KBM-7 (cell line): ENCODE measurements around the gene SENP8.
"Not testable (repeated sequence)": the region's sequence is repeated elsewhere in the genome, so short reads cannot be mapped to it uniquely, and the experiment has no call there.

Source experiments
- DNase-seq: peaks from one replicate; pipeline ENCODE4 v3.0.0-alpha.2; 2015
- in situ Hi-C: fragments of 300-500 bp; cut with MboI; formaldehyde crosslinking; loops from 2 replicates; pipeline ENCODE4 v1.14.3; 2020; ENCODE audit warnings: low sequenced_read_pairs, low pct_unique_long_range_greater_than_20kb, mixed read lengths

The SENP8 gene

GRCh38 chr15:72118017-72118978, at the start of gene SENP8, which contains the start of gene MYO9A:
TSS of gene SENP8 (plus strand) at chr15:72118403. CDS start at chr15:72139624, 21,221 bp downstream.
TSS of gene MYO9A (minus strand) at chr15:72118150. CDS start at chr15:72046563, 71,587 bp downstream.
- in situ Hi-C loops, result no loop called here
- DNase-seq, result peak; percentile 100

DNA sequence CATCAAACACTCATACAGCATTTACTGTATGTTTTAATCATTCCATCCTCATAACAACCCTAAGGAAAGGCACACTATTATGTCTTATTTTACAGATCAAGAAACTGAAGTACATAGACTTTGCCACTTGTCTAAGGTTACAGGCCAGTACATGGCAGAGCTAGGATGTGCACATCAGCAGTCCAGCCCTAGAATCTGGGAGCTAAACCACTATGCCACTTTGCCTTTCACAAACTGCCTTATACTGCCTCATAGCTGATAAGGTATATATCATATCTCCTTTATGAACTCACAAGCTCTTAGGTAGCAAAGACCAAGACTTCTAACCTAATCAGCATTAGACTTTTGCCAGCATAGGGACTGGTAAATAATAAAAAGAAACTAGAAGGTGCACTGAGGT, 49.3 kb upstream of the SENP8 start:
- no peak for DNase-seq
- in situ Hi-C loops, result no loop called here

GRCh38 chr15:72070817-72071447, 47.3 kb upstream of the SENP8 start:
- no peak for DNase-seq
- in situ Hi-C loops, result no loop called here

DNA sequence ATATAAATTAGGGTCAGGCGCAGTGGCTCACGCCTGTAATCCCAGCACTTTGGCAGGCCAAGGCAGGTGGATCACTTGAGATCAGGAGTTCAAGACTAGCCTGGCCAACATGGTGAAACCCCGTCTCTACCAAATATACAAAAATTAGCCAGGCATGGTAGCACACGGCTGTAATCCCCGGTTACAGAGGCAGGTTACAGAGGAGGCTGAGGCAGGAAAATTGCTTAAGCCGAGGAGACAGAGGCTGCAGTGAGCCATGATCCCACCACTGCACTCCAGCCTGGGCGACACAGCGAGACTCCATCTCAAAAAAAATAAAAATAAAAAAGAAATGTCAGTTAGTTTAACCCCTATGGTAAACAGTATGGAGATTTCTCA, 46.8 kb upstream of the SENP8 start:
- in situ Hi-C loops, DNase-seq: not testable (repeated sequence)

DNA sequence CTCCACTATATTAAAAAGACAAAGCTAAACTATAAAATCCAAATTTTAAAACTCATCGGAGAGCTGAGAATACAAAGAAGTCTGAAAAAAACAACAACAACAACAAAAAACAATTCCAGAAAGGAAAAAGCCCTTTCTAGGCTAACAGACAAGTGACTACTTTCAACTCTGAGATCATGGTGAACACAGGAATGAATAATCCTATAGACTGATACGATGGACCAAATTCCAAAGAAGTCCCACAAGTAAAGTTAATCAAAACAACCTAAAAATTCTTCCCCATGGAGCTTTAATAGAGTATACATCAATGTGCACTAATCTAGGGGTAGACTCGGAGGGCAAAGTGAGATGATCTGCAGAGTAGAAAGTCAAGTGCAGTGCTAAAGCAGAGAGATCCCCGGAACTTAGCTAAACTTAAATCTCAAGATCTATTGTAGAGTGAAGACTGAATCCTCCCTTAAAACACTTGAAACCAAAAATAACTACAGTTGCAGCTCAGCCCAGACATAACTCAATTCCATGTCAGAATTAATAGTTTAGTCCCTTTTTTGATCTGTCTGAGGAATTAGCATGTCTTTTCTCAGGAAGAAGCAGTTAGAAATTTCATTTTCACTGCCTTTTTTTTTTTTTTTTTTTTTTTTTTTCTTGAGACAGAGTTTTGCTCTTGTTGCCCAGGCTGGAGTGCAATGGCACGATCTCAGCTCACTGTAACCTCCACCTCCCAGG, 43.7 kb upstream of the SENP8 start:
- in situ Hi-C loops, result no loop called here
- no peak for DNase-seq

DNA sequence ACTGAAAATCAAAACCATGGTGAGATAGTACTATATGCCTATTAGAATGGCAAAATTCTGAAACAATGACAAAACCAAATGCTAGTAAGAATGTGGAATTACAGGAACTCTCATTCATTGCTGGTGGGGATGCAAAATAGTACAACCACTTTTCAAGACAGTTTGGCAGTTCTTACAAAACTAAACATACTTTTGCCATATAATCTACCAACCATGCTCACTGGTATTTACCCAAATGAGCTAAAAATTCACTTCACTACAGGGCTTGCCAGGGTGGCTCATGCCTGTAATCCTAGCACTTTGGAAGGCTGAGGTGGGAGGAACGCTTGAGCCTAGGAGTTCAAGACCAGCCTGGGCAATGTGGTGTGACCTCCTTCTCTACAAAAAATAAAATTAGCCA, 40.3 kb upstream of the SENP8 start:
- no peak for DNase-seq
- in situ Hi-C loops, result no loop called here

DNA sequence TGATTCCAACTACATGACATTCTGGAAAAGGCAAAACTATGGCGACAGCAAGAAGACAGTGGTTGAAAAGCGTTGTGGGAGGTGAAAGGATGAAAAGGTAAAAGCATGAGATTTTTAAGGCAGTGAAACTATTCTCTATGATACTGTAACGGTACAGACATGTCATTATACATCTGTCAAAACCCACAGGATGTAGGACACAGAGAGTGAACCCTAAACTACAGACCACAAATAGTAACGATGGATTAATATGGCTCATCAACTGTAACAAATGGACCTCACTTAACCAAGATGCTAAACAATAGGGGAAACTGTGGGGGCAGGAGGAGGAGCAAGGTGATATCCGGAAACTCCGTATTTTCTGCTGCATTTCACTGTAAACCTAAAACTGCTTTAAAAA, 39.3 kb upstream of the SENP8 start:
- DNase-seq, result no peak
- in situ Hi-C loops, result no loop called here

GRCh38 chr15:72082176-72082575, 36.0 kb upstream of the SENP8 start:
- in situ Hi-C loops, result no loop called here
- DNase-seq, result no peak

GRCh38 chr15:72086010-72086697, 32.0 kb upstream of the SENP8 start:
- no peak for DNase-seq
- in situ Hi-C loops, result no loop called here

DNA sequence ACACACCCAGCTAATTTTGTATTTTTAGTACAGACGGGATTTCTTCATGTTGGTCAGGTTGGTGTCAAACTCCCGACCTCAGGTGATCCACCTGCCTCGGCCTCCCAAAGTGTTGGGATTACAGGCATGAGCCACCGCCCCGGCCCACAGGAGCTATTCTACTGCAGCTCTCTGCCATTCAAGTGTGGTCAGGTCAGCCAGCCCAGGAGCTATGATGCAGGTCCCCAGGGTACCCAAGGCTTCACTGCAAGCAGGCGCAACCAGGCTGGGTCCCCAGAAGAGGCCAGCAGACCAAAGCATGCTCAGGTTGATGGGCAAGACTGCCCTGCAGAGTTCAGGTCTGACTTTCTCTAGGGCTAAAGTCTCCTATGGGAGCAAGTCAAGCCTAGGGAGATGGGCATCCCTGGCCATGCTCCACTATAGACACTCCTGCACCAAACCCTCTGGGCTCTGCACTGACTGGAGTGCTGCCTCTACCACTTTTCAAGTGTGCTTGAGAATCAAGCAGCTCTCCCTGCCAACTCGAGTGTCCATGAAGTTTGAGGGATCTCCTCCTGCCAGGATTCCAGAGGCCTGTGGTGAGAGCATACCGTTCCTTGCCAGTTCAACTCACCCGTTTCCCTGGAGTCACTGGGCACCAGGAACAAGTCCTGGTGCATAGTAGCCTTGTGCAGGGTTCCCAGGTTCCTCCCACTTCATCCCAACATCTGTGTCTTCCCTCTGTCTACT, 31.1 kb upstream of the SENP8 start:
- DNase-seq, result no peak
- in situ Hi-C loops, result no loop called here

DNA sequence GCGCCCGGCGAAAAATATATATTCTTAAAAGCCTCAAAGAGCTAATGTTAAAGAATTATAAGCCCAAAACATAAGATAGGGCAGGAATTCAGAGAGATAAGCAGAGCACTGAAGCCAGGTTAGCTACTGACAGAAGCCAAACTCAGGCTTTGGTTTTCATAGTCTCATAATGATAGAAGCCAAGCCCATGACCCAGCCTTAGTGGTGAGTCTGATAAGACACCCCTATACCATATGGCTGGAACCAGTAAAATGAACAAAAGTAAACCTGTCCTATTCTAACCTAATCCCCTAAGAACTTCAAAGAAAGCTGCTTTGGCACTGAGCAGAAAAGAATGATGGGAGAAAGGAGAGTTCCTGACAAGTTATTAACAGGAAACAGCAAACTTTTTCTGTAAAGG, 26.2 kb upstream of the SENP8 start:
- in situ Hi-C loops, result no loop called here
- no peak for DNase-seq

GRCh38 chr15:72092691-72093090, 25.5 kb upstream of the SENP8 start:
- in situ Hi-C loops, result no loop called here
- no peak for DNase-seq

- in situ Hi-C loops, result no loop called here
- DNase-seq, result no peak
Observed at GRCh38 chr15:72096796-72097195, 21.4 kb upstream of the SENP8 start.

- in situ Hi-C loops, result no loop called here
- DNase-seq, result no peak
Observed at GRCh38 chr15:72098040-72098439, 20.2 kb upstream of the SENP8 start.

DNA sequence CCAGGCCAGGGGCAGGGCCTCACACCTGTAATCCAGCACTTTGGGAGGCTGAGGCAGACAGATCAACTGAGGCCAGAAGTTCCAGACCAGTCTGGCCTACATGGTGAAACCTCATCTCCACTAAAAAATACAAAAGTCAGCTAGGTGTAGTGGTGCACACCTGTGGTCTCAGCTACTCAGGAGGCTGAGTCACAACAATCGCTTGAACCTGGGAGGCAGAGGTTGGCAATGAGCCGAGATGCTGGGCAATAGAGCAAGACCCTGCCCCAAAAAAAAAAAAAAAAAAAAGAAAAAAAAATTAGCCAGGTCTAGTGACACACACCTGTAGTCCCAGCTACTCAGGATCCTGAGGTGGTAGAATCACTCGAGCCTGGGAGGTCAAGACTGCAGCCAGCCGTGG, 19.0 kb upstream of the SENP8 start:
- in situ Hi-C loops, result no loop called here
- no peak for DNase-seq

GRCh38 chr15:72100551-72100950, 17.7 kb upstream of the SENP8 start:
- in situ Hi-C loops, DNase-seq: not testable (repeated sequence)

GRCh38 chr15:72105111-72105510, 13.1 kb upstream of the SENP8 start:
- DNase-seq, result no peak
- in situ Hi-C loops, result no loop called here

DNA sequence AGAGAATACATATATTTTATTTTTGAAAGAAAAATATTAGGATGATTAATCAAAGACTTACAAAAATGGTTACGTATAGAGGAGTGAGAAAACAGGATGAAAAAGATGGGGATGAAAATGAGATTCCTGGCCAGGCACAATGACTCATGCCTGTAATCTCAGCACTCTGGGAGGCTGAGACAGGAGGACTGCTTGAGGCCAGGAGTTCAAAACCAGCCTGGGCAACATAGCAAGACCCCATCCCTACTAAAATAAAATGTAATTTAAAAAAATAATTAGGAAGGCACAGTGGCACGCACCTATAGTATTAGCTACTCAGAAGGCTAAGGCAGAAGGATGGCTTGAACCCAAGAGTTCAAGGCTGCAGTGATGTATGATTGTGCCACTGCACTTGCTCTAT, 12.1 kb upstream of the SENP8 start:
- in situ Hi-C loops, result no loop called here
- no peak for DNase-seq

DNA sequence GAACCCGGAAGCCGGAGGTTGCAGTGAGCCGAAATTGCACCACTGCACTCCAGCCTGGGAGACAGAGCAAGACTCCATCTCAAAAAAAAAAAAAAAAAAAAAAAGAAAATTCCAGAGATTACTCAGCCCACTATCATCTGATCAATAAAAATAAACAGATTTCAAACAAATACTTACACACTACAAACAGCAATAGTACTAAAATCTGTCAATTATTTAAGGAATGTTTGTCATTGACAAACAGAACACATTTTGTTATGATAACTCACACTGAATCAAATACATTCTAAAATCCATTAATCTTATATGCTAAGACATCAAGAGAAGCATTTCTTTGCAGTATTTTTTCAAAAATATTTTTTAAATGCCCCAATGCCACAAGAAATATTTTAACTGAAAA, 7.8 kb upstream of the SENP8 start:
- in situ Hi-C loops, result no loop called here
- no peak for DNase-seq
